Measurements from ENCODE around the gene NUCB1. TPM values are rescaled to one million over a fixed set of nuclear protein-coding genes. Genes with fewer than 3 reads are reported as not detected.
A peak's percentile ranks its signal among the peaks of the same experiment; 100 is the strongest.

NUCB1 gene
- total RNA-seq, 1 donor from 2014 or later, result 164 TPM

DNA sequence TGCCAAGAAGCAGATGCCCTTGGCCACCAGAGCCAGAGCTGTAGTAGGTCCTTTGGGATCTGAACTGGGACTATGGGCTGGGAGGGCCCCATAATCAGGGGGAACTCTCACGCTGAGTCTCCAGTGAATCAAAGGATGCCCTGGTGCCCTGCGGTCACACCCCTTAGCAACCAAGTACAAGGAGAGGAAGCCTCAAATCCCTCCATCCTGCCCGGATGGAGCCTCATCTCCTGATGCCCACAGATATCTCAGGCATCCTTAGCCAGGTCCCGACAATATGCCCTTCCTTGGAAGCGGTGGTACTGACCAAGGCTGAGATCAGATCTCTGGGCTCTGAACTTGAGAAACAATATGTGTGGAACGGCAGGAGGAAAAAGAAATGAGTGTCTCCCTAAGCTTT is 33.4 kb upstream of the NUCB1 start:
- H4K20me1 ChIP-seq (ENCODE audit: insufficient read depth, low read length), result no peaks in the 10 kb centered on the region

GRCh38 chr19:48867123-48867745 is 32.9 kb upstream of the NUCB1 start:
- Histone ChIP-seq H3K4me2 (ENCODE audit: low read length) (peak overlapping the region; percentile 98), H3K9me3 (ENCODE audit: insufficient read depth, low read depth, low read length) (no peaks in the 10 kb centered on the region), H3K4me3 (ENCODE audit: insufficient read depth, low read depth, low read length) (peak overlapping the region; percentile 54), H4K20me1 (ENCODE audit: insufficient read depth, low read length) (no peaks in the 10 kb centered on the region), H3K27ac (ENCODE audit: low read depth, low read length) (no peak overlapping the region), H3K79me2 (ENCODE audit: insufficient read depth, low read length) (peaks cover 14% of the 10 kb centered on the region), H2AFZ (ENCODE audit: low read depth, low read length) (no peak overlapping the region), H3K9ac (ENCODE audit: low read length) (peak overlapping the region; percentile 91), H3K36me3 (ENCODE audit: insufficient read depth, low read length) (no peaks in the 10 kb centered on the region), H3K4me1 (ENCODE audit: insufficient read depth, low read length) (peaks cover 15% of the 10 kb centered on the region), H3K27me3 (ENCODE audit: insufficient read depth, low read length) (no peaks in the 10 kb centered on the region)
- Mint-ChIP-seq H3K27ac (ENCODE audit: unreplicated experiment) (no peak overlapping the region), H3K27me3 (ENCODE audit: low read depth, unreplicated experiment) (no peaks in the 10 kb centered on the region), H3K4me3 (ENCODE audit: unreplicated experiment) (peak overlapping the region; percentile 87), H3K36me3 (ENCODE audit: low read depth, unreplicated experiment) (peaks cover 12% of the 10 kb centered on the region), H3K4me1 (ENCODE audit: low read depth, unreplicated experiment) (peaks cover 10% of the 10 kb centered on the region), H3K9me3 (ENCODE audit: unreplicated experiment) (no peaks in the 10 kb centered on the region)
- TF ChIP-seq, protein P1, sequence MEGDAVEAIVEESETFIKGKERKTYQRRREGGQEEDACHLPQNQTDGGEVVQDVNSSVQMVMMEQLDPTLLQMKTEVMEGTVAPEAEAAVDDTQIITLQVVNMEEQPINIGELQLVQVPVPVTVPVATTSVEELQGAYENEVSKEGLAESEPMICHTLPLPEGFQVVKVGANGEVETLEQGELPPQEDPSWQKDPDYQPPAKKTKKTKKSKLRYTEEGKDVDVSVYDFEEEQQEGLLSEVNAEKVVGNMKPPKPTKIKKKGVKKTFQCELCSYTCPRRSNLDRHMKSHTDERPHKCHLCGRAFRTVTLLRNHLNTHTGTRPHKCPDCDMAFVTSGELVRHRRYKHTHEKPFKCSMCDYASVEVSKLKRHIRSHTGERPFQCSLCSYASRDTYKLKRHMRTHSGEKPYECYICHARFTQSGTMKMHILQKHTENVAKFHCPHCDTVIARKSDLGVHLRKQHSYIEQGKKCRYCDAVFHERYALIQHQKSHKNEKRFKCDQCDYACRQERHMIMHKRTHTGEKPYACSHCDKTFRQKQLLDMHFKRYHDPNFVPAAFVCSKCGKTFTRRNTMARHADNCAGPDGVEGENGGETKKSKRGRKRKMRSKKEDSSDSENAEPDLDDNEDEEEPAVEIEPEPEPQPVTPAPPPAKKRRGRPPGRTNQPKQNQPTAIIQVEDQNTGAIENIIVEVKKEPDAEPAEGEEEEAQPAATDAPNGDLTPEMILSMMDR (IDR thresholded peaks at IDR 0.05; ENCODE audit: insufficient read depth, low read depth, low read length), result no peak
- no peak for TF ChIP-seq EZH2 (IDR thresholded peaks at IDR 0.05; ENCODE audit: insufficient read depth, low read length)
- FAIRE-seq (no peak), DNase-seq (ENCODE audit: low read depth) (no peak)

More for the DNA sequence above, 33.4 kb upstream of the NUCB1 start:
- Histone ChIP-seq H3K4me2 (ENCODE audit: low read length) (peak overlapping the region; percentile 98), H3K9ac (ENCODE audit: low read length) (peak overlapping the region; percentile 2), H3K27me3 (ENCODE audit: insufficient read depth, low read length) (no peaks in the 10 kb centered on the region), H3K4me1 (ENCODE audit: insufficient read depth, low read length) (peaks cover 15% of the 10 kb centered on the region), H3K4me3 (ENCODE audit: insufficient read depth, low read depth, low read length) (no peak overlapping the region), H3K36me3 (ENCODE audit: insufficient read depth, low read length) (no peaks in the 10 kb centered on the region), H3K79me2 (ENCODE audit: insufficient read depth, low read length) (peaks cover 14% of the 10 kb centered on the region), H3K9me3 (ENCODE audit: insufficient read depth, low read depth, low read length) (no peaks in the 10 kb centered on the region), H2AFZ (ENCODE audit: low read depth, low read length) (no peak overlapping the region), H3K27ac (ENCODE audit: low read depth, low read length) (no peak overlapping the region)
- TF ChIP-seq, protein P1 (IDR thresholded peaks at IDR 0.05; ENCODE audit: insufficient read depth, low read depth, low read length), result no peak
- TF ChIP-seq EZH2 (IDR thresholded peaks at IDR 0.05; ENCODE audit: insufficient read depth, low read length), result no peak
- H3K4me1 Mint-ChIP-seq (ENCODE audit: low read depth, unreplicated experiment), result peaks cover 10% of the 10 kb centered on the region
- peaks cover 14% of the 10 kb centered on the region for H3K36me3 Mint-ChIP-seq (ENCODE audit: low read depth, unreplicated experiment)
- DNase-seq (ENCODE audit: low read depth) (no peak), FAIRE-seq (no peak)
- no peak overlapping the region for H3K27ac Mint-ChIP-seq (ENCODE audit: unreplicated experiment)
- peak overlapping the region; percentile 87 for H3K4me3 Mint-ChIP-seq (ENCODE audit: unreplicated experiment)
- peaks cover 2% of the 10 kb centered on the region for H3K27me3 Mint-ChIP-seq (ENCODE audit: low read depth, unreplicated experiment)
- H3K9me3 Mint-ChIP-seq (ENCODE audit: unreplicated experiment), result no peaks in the 10 kb centered on the region

- Histone ChIP-seq H3K27me3 (ENCODE audit: insufficient read depth, low read length) (no peaks in the 10 kb centered on the region), H3K4me3 (ENCODE audit: insufficient read depth, low read depth, low read length) (peak overlapping the region; percentile 54), H2AFZ (ENCODE audit: low read depth, low read length) (peak overlapping the region; percentile 82), H3K79me2 (ENCODE audit: insufficient read depth, low read length) (peaks cover 19% of the 10 kb centered on the region), H3K9ac (ENCODE audit: low read length) (peak overlapping the region; percentile 91), H3K27ac (ENCODE audit: low read depth, low read length) (peak overlapping the region; percentile 45), H3K4me1 (ENCODE audit: insufficient read depth, low read length) (peaks cover 15% of the 10 kb centered on the region), H4K20me1 (ENCODE audit: insufficient read depth, low read length) (peaks cover 3% of the 10 kb centered on the region), H3K36me3 (ENCODE audit: insufficient read depth, low read length) (no peaks in the 10 kb centered on the region), H3K9me3 (ENCODE audit: insufficient read depth, low read depth, low read length) (no peaks in the 10 kb centered on the region), H3K4me2 (ENCODE audit: low read length) (peak overlapping the region; percentile 98)
- DNase-seq (ENCODE audit: low read depth), result no peak
- FAIRE-seq, result no peak
- Mint-ChIP-seq H3K27me3 (ENCODE audit: low read depth, unreplicated experiment) (no peaks in the 10 kb centered on the region), H3K36me3 (ENCODE audit: low read depth, unreplicated experiment) (peaks cover 12% of the 10 kb centered on the region), H3K4me3 (ENCODE audit: unreplicated experiment) (peak overlapping the region; percentile 87), H3K27ac (ENCODE audit: unreplicated experiment) (peak overlapping the region; percentile 94), H3K9me3 (ENCODE audit: unreplicated experiment) (no peaks in the 10 kb centered on the region), H3K4me1 (ENCODE audit: low read depth, unreplicated experiment) (peaks cover 10% of the 10 kb centered on the region)
- no peak for TF ChIP-seq EZH2 (IDR thresholded peaks at IDR 0.05; ENCODE audit: insufficient read depth, low read length)
- TF ChIP-seq, protein P1 (IDR thresholded peaks at IDR 0.05; ENCODE audit: insufficient read depth, low read depth, low read length), result no peak
These were observed 32.4 kb upstream of the NUCB1 start for GRCh38 chr19:48867746-48868113.
